Liver (tissue), 9 donors: Measurements from ENCODE around the gene ARHGEF16. TPM values are rescaled to one million over a fixed set of nuclear protein-coding genes. Genes with fewer than 3 reads are reported as not detected.
A peak's percentile ranks its signal among the peaks of the same experiment; 100 is the strongest.

ENCODE experiments used
- DNase-seq: peaks from one replicate; pipeline ENCODE4 v3.0.0-alpha.2; 2017; ENCODE audit warnings: low spot score
- H3K27ac ChIP-seq, 2 donors: one replicate each; pipeline ENCODE4 v1.7.0; 2013; ENCODE audit warnings: inconsistent platforms in 2 of 2, low read length in 2 of 2, control low read depth in 1 of 2, low read depth in 1 of 2, mild to moderate bottlenecking in 1 of 2
- H3K27me3 ChIP-seq, 4 donors: one replicate each; pipeline versions ENCODE4 v1.6.1 to v1.7.0; 2013; ENCODE audit warnings: low read length in 3 of 4, inconsistent platforms in 1 of 4, mild to moderate bottlenecking in 1 of 4, moderate library complexity in 1 of 4; ENCODE audit not compliant: control insufficient read depth in 4 of 4, insufficient read depth in 4 of 4
- H3K36me3 ChIP-seq, 4 donors: one replicate each; pipeline versions ENCODE4 v1.6.1 to v1.7.0; 2013; ENCODE audit warnings: low read length in 3 of 4, mild to moderate bottlenecking in 3 of 4, low read depth in 1 of 4, moderate library complexity in 1 of 4; ENCODE audit not compliant: control insufficient read depth in 4 of 4, insufficient read depth in 3 of 4
- H3K4me1 ChIP-seq, 4 donors: one replicate each; pipeline versions ENCODE4 v1.6.1 to v1.7.0; 2013; ENCODE audit warnings: low read length in 3 of 4, mild to moderate bottlenecking in 3 of 4, moderate library complexity in 1 of 4; ENCODE audit not compliant: control insufficient read depth in 4 of 4, insufficient read depth in 4 of 4
- H3K4me3 ChIP-seq, 3 donors: one replicate each; pipeline versions ENCODE4 v1.6.1 to v1.7.0; 2013; ENCODE audit warnings: low read length in 3 of 3, control low read depth in 1 of 3, low read depth in 1 of 3, mild to moderate bottlenecking in 1 of 3
- H3K9ac ChIP-seq, 2 donors: one replicate each; pipeline ENCODE4 v1.7.0; 2013; ENCODE audit warnings: low read length in 2 of 2, mild to moderate bottlenecking in 2 of 2, moderate library complexity in 2 of 2, control low read depth in 1 of 2, low read depth in 1 of 2
- H3K9me3 ChIP-seq, 4 donors: one replicate each; pipeline versions ENCODE4 v1.6.1 to v1.7.0; 2013; ENCODE audit warnings: low read length in 3 of 4; ENCODE audit not compliant: control insufficient read depth in 4 of 4
- ATF3 ChIP-seq: IDR thresholded peaks from 2 replicates; pipeline ENCODE4 v1.6.1; 2016; ENCODE audit warnings: antibody characterized with exemption
- CTCF ChIP-seq: fragments of 150-350 bp; IDR thresholded peaks from 2 replicates; pipeline ENCODE4 v1.5.1; 2017; ENCODE audit warnings: improper control_type of control experiment, low read depth, low read length; ENCODE audit not compliant: missing input control
- EGR1 ChIP-seq, 2 donors: IDR thresholded peaks; 2 replicates each; pipeline ENCODE4 v1.6.1; 2016 to 2018; ENCODE audit warnings: antibody characterized with exemption in 2 of 2, low read depth in 2 of 2
- FOXA1 ChIP-seq: IDR thresholded peaks from 2 replicates; pipeline ENCODE4 v1.6.1; 2016; ENCODE audit warnings: antibody characterized with exemption
- FOXA2 ChIP-seq: IDR thresholded peaks from 2 replicates; pipeline ENCODE4 v1.6.1; 2016; ENCODE audit warnings: antibody characterized with exemption
- GABPA ChIP-seq, 2 donors: IDR thresholded peaks in 1 of 2; conservative IDR thresholded peaks in 1 of 2; 2 replicates each; pipeline ENCODE4 v1.6.1; 2016; ENCODE audit warnings: antibody characterized with exemption in 2 of 2, mild to moderate bottlenecking in 1 of 2, moderate library complexity in 1 of 2
- HNF4A ChIP-seq, 2 donors: conservative IDR thresholded peaks; 2 replicates each; pipeline ENCODE4 v1.6.1; 2016; ENCODE audit warnings: antibody characterized with exemption in 2 of 2, mild to moderate bottlenecking in 2 of 2
- HNF4G ChIP-seq: IDR thresholded peaks from 2 replicates; pipeline ENCODE4 v1.6.1; 2016; ENCODE audit warnings: antibody characterized with exemption
- JUND ChIP-seq, 2 donors: IDR thresholded peaks; 2 replicates each; pipeline ENCODE4 v1.6.1; 2016; ENCODE audit warnings: antibody characterized with exemption in 2 of 2
- MAX ChIP-seq: IDR thresholded peaks from 2 replicates; pipeline ENCODE4 v1.6.1; 2016; ENCODE audit warnings: antibody characterized with exemption
- NR2F2 ChIP-seq: IDR thresholded peaks from 2 replicates; pipeline ENCODE4 v1.6.1; 2016; ENCODE audit warnings: antibody characterized with exemption
- REST ChIP-seq: IDR thresholded peaks from 2 replicates; pipeline ENCODE4 v1.6.1; 2016; ENCODE audit warnings: antibody characterized with exemption, mild to moderate bottlenecking
- RXRA ChIP-seq, 2 donors: IDR thresholded peaks; 2 replicates each; pipeline ENCODE4 v1.6.1; 2017 to 2018; ENCODE audit warnings: antibody characterized with exemption in 2 of 2, mild to moderate bottlenecking in 1 of 2
- SP1 ChIP-seq: IDR thresholded peaks from 2 replicates; pipeline ENCODE4 v1.6.1; 2018; ENCODE audit warnings: antibody characterized with exemption, mild to moderate bottlenecking
- TAF1 ChIP-seq: conservative IDR thresholded peaks from 2 replicates; pipeline ENCODE4 v1.6.1; 2016; ENCODE audit warnings: antibody characterized with exemption, mild to moderate bottlenecking
- YY1 ChIP-seq: IDR thresholded peaks from 2 replicates; pipeline ENCODE4 v1.6.1; 2016; ENCODE audit warnings: antibody characterized with exemption, mild to moderate bottlenecking
- ZBTB33 ChIP-seq: IDR thresholded peaks from 2 replicates; pipeline ENCODE4 v1.6.1; 2016; ENCODE audit warnings: antibody characterized with exemption
- WGBS: extraction: QIAGEN DNeasy Blood & Tissue Kit; methylation state at CpG from one replicate; pipeline ENCODE4 v1.1.7; 2013; 5-methylcytosine and 5-hydroxymethylcytosine counted together
- polyA plus RNA-seq, 2 donors: library from polyadenylated mRNA; stranded (reverse) in 1 of 2; unstranded in 1 of 2; fragments of 200-250 nt in 1 of 2; fragments of >200 nt in 1 of 2; fragmentation: Nextera tagmentation in 1 of 2; extraction: Ambion mirVana in 1 of 2; gene quantifications; one replicate each; pipeline versions ENCODE4 v1.2.1 to v1.2.3, GENCODE V29; 2013 to 2015
- total RNA-seq, 2 donors: library from RNA; depleted of rRNA; stranded (reverse); fragments of >200 nt; gene quantifications; one replicate each; pipeline ENCODE4 v1.2.3, GENCODE V29; 2014
- donor health status: healthy.
- donor health status: healthy.
- donor health status: healthy.
- donor health status: healthy.
- donor health status: healthy.

The ARHGEF16 gene
- total and polyA plus RNA-seq, 4 donors: 0.65 to 5.6 (median 2.8) TPM

GRCh38 chr1:3529099-3529729 lies 74.7 kb downstream of the ARHGEF16 start (continued):
- TF ChIP-seq CTCF (no peak), EGR1 (IDR thresholded peaks at IDR 0.05; ENCODE audit: low read depth in 2 of 2) (no peak)

- no peak for TF ChIP-seq FOXA2
- no peak for TF ChIP-seq EGR1 (IDR thresholded peaks at IDR 0.05; ENCODE audit: low read depth in 2 of 2)
- no peak for TF ChIP-seq NR2F2
- no peak for TF ChIP-seq HNF4G
- no peak for TF ChIP-seq RXRA (IDR thresholded peaks at IDR 0.05)
- TF ChIP-seq GABPA (IDR thresholded peaks at IDR 0.05 in 1 of 2, conservative IDR thresholded peaks at IDR 0.05 in 1 of 2): no peak
- TF ChIP-seq HNF4A (conservative IDR thresholded peaks at IDR 0.05): no peak
- TF ChIP-seq FOXA1: no peak
- TF ChIP-seq SP1: no peak
- TF ChIP-seq REST: no peak
- TF ChIP-seq YY1: no peak
- TF ChIP-seq ZBTB33: no peak
- no peak for TF ChIP-seq JUND (IDR thresholded peaks at IDR 0.05)
- TF ChIP-seq MAX: no peak
- TF ChIP-seq TAF1: no peak
- no peak for TF ChIP-seq ATF3
- Histone ChIP-seq H3K9ac (peak overlapping the region; percentile 7 to 53), H3K27me3 (no peaks in the 10 kb centered on the region), H3K9me3 (no peaks in the 10 kb centered on the region), H3K27ac (peak overlapping the region; percentile 25 to 46), H3K36me3 (no peaks in the 10 kb centered on the region), H3K4me3 (peak overlapping the region; percentile 41 to 65 (median 58)), H3K4me1 (peaks cover 15 to 27% (median 22%) of the 10 kb centered on the region in 4 donors)
- DNase-seq: no peak
- 41% methylated on average over 32 of the region's 32 CpGs for WGBS
Observed at GRCh38 chr1:3530086-3530925, 75.8 kb downstream of the ARHGEF16 start.

Other genes starting within 250 kb of the ARHGEF16 start
- gene MEGF6, start 156.8 kb downstream of the ARHGEF16 start, total RNA-seq: 10 to 100 TPM in 1 of 2 donors, 1 to 10 TPM in 1; 4.6 to 11.0 TPM
- 1 to 10 TPM; 1.3 to 3.4 TPM for gene MEGF6, start 156.8 kb downstream of the ARHGEF16 start, polyA plus RNA-seq
- gene TPRG1L, start 170.3 kb downstream of the ARHGEF16 start, total RNA-seq: 10 to 100 TPM; 29.3 to 42.5 TPM
- 10 to 100 TPM; 45.3 to 51.0 TPM for gene TPRG1L, start 170.3 kb downstream of the ARHGEF16 start, polyA plus RNA-seq
- gene WRAP73, start 195.4 kb downstream of the ARHGEF16 start, total RNA-seq: 10 to 100 TPM; 10.7 to 14.6 TPM
- gene WRAP73, start 195.4 kb downstream of the ARHGEF16 start, polyA plus RNA-seq: 1 to 10 TPM; 7.6 to 9.4 TPM
- gene TP73, start 197.9 kb downstream of the ARHGEF16 start, total RNA-seq: under 1 TPM; 0.08 to 0.19 TPM
- under 1 TPM; 0.18 to 0.29 TPM for gene TP73, start 197.9 kb downstream of the ARHGEF16 start, polyA plus RNA-seq